Neuronal stem cell (in vitro differentiated cells): ENCODE results near the gene PTGES3.

Experiments
- DNase-seq: peaks from one replicate; pipeline ENCODE4 v3.0.0-alpha.2; 2013; ENCODE audit warnings: low spot score
- H2AFZ ChIP-seq: one replicate; pipeline ENCODE4 v1.6.1; 2013; ENCODE audit warnings: mild to moderate bottlenecking, low read length, inconsistent platforms
- H2AK5ac ChIP-seq: 2 replicates; pipeline ENCODE4 v1.6.1; 2013; ENCODE audit warnings: low read depth, mild to moderate bottlenecking, inconsistent platforms, low read length, moderate library complexity, mixed read lengths
- H2BK120ac ChIP-seq: 2 replicates; pipeline ENCODE4 v1.6.1; 2013; ENCODE audit warnings: low read depth, mild to moderate bottlenecking, inconsistent platforms, low read length, moderate library complexity, mixed read lengths
- H2BK12ac ChIP-seq: one replicate; pipeline ENCODE4 v1.6.1; 2013; ENCODE audit warnings: low read length, inconsistent platforms
- H2BK15ac ChIP-seq: 2 replicates; pipeline ENCODE4 v1.6.1; 2013; ENCODE audit warnings: mild to moderate bottlenecking, low read length, inconsistent platforms, mixed read lengths
- H2BK5ac ChIP-seq: one replicate; pipeline ENCODE4 v1.6.1; 2013; ENCODE audit warnings: inconsistent platforms, mild to moderate bottlenecking, low read length, moderate library complexity
- H3K14ac ChIP-seq: one replicate; pipeline ENCODE4 v1.6.1; 2013; ENCODE audit warnings: low read length, inconsistent platforms
- H3K18ac ChIP-seq: 2 replicates; pipeline ENCODE4 v1.6.1; 2013; ENCODE audit warnings: low read length, inconsistent platforms
- H3K23ac ChIP-seq: 2 replicates; pipeline ENCODE4 v1.6.1; 2013; ENCODE audit warnings: low read depth, mild to moderate bottlenecking, mixed read lengths, low read length, inconsistent platforms; ENCODE audit not compliant: poor library complexity
- H3K27ac ChIP-seq: replicated peaks from 3 replicates; pipeline ENCODE4 v1.5.1; 2013; ENCODE audit warnings: low read length, inconsistent platforms
- H3K27me3 ChIP-seq, 3 experiments: 2 replicates each; pipeline ENCODE4 v1.6.1; 2013; ENCODE audit warnings: low read length in 3 of 3, mild to moderate bottlenecking in 2 of 3, inconsistent platforms in 1 of 3, low read depth in 1 of 3, mixed read lengths in 1 of 3, moderate library complexity in 1 of 3; ENCODE audit not compliant: control insufficient read depth in 3 of 3, insufficient read depth in 3 of 3
- H3K36me3 ChIP-seq, 2 donors: replicated peaks in 1 of 2; 2 replicates each; pipeline ENCODE4 v1.6.1; 2013; ENCODE audit warnings: low read length in 2 of 2; ENCODE audit not compliant: control insufficient read depth in 2 of 2, insufficient read depth in 2 of 2
- H3K4ac ChIP-seq: 2 replicates; pipeline ENCODE4 v1.6.1; 2013; ENCODE audit warnings: inconsistent platforms, mild to moderate bottlenecking, low read length, moderate library complexity
- H3K4me1 ChIP-seq, 2 donors: 1 replicate in 1 of 2; 2 replicates in 1 of 2; pipeline ENCODE4 v1.6.1; 2013; ENCODE audit warnings: low read length in 2 of 2, low read depth in 1 of 2; ENCODE audit not compliant: control insufficient read depth in 2 of 2, insufficient read depth in 1 of 2
- H3K4me2 ChIP-seq: one replicate; pipeline ENCODE4 v1.6.1; 2013; ENCODE audit warnings: mild to moderate bottlenecking, low read length, inconsistent platforms; ENCODE audit not compliant: insufficient read depth, poor library complexity, severe bottlenecking
- H3K4me3 ChIP-seq, 2 donors: 2 replicates each; pipeline ENCODE4 v1.5.1; 2013; ENCODE audit warnings: low read length in 2 of 2, mild to moderate bottlenecking in 2 of 2, inconsistent platforms in 1 of 2, moderate library complexity in 1 of 2
- H3K79me1 ChIP-seq: one replicate; pipeline ENCODE4 v1.6.1; 2013; ENCODE audit warnings: low read depth, mild to moderate bottlenecking, inconsistent platforms, low read length, moderate library complexity
- H3K9ac ChIP-seq: one replicate; pipeline ENCODE4 v1.6.1; 2013; ENCODE audit warnings: mild to moderate bottlenecking, low read depth, low read length, inconsistent platforms; ENCODE audit not compliant: poor library complexity
- H3K9me3 ChIP-seq, 2 donors: replicated peaks in 1 of 2; 2 replicates each; pipeline versions ENCODE3 to v1.6.1; 2013; ENCODE audit warnings: low read length in 2 of 2, mild to moderate bottlenecking in 2 of 2, inconsistent platforms in 1 of 2, low read depth in 1 of 2, mixed read lengths in 1 of 2, moderate library complexity in 1 of 2; ENCODE audit not compliant: control insufficient read depth in 2 of 2, insufficient read depth in 1 of 2
- H4K8ac ChIP-seq: one replicate; pipeline ENCODE4 v1.6.1; 2013; ENCODE audit warnings: low read depth, mild to moderate bottlenecking, inconsistent platforms, low read length, moderate library complexity
- H4K91ac ChIP-seq: one replicate; pipeline ENCODE4 v1.6.1; 2013; ENCODE audit warnings: low read length, low read depth, mild to moderate bottlenecking, inconsistent platforms; ENCODE audit not compliant: poor library complexity
- WGBS, 2 donors: extraction: QIAGEN DNeasy Blood & Tissue Kit; methylation state at CpG; one replicate each; pipeline ENCODE4 v1.1.7; 2013; ENCODE audit warnings: missing lambda C conversion rate in 2 of 2, mixed read lengths in 1 of 2; ENCODE audit not compliant: insufficient read length in 2 of 2, insufficient replicate concordance in 1 of 2; ENCODE audit errors: extremely low coverage in 2 of 2; 5-methylcytosine and 5-hydroxymethylcytosine counted together

The PTGES3 gene

DNA sequence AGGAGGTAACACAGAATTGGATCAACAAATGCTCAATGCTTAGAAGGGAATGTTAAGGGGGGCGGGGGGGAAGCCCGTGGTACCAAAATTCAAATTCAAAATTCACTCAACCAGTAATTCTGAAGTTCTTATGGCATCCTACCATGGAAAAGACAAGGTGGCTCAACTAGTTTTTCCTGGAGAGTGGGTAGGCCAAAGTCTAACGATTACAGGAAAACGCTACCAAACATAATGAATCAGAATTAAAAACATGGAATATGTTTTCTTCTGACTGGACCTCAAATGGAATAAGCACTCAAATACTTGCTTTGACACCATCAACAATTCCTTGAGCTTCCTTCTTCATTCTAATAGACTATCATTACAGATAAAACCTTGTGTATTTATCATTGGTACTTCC is 34.7 kb upstream of the PTGES3 start:
- Histone ChIP-seq H3K23ac (no peak overlapping the region), H2AK5ac (no peak overlapping the region), H2BK15ac (no peak overlapping the region), H3K18ac (no peak overlapping the region), H3K27ac (no peak overlapping the region), H4K8ac (no peak overlapping the region), H4K91ac (no peak overlapping the region), H2AFZ (no peak overlapping the region), H3K36me3 (peaks cover 26 to 67% of the 10 kb centered on the region in 2 donors), H2BK12ac (no peak overlapping the region), H3K9ac (no peak overlapping the region), H2BK120ac (no peak overlapping the region), H3K4me2 (no peak overlapping the region), H2BK5ac (no peak overlapping the region), H3K4me1 (peaks cover 14 to 20% of the 10 kb centered on the region in 2 donors), H3K79me1 (peaks cover 4% of the 10 kb centered on the region), H3K14ac (no peak overlapping the region), H3K9me3 (no peaks in the 10 kb centered on the region), H3K4me3 (peak overlapping the region in 1 of 2 donors; percentile 82), H3K4ac (no peak overlapping the region), H3K27me3 (no peaks in the 10 kb centered on the region)
- no CpG with 5 or more reads among the region's 4 CpGs for WGBS, 2 donors
- no peak for DNase-seq

DNA sequence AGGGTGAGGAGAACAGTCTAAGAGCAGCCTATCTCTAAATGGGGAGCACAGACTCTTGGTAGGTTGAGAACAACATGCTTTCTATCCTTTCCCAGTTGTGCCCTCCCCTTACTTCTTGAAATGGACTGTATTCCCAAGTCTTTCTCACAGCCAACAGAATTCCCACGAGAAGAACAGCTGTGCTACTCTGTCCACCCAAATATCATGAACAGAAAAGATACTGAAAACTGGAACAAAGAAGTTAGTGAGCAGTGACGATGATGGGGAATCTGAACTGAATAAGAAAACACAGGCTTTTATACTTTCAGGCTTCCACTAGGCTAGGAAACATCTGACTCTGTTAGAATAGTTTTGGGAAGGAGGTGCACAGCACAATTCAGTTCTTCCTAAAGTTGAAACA is 33.6 kb upstream of the PTGES3 start:
- no peak for DNase-seq
- no peak overlapping the region for H3K27ac ChIP-seq

DNA sequence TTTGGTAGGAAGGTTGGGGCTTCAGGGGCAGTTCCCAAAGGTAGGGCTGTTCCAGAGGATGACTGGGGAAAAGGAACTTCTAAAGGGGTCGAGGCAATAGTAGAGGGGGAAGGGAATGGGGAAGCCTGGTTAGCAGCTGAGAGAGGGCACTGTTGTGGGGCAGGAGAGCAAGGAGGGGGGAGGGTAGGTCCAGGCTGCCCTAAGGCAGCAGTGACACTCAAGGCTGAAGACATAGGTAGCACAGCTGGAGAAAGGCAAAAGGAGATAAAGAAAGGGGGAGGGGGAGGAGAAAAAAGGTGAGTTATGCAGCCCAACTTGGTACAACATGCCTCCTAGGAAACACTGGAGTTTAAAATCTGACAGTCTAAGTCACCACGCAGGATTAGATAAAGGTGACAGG is 33.1 kb upstream of the PTGES3 start:
- Histone ChIP-seq H3K36me3 (peaks cover 30 to 68% of the 10 kb centered on the region in 2 donors), H3K4me3 (no peak overlapping the region), H3K27ac (no peak overlapping the region), H3K14ac (no peak overlapping the region), H3K4ac (no peak overlapping the region), H2AFZ (no peak overlapping the region), H2BK5ac (no peak overlapping the region), H3K9me3 (no peaks in the 10 kb centered on the region), H2AK5ac (no peak overlapping the region), H3K9ac (no peak overlapping the region), H3K79me1 (peaks cover 2% of the 10 kb centered on the region), H3K4me2 (no peak overlapping the region), H3K23ac (no peak overlapping the region), H3K4me1 (peaks cover 14 to 20% of the 10 kb centered on the region in 2 donors), H2BK15ac (no peak overlapping the region), H4K91ac (no peak overlapping the region), H3K18ac (no peak overlapping the region), H2BK120ac (no peak overlapping the region), H4K8ac (no peak overlapping the region), H2BK12ac (no peak overlapping the region), H3K27me3 (no peaks in the 10 kb centered on the region)
- no CpG with 5 or more reads among the region's 2 CpGs for WGBS, 2 donors
- DNase-seq: no peak

More for the DNA sequence above, 33.6 kb upstream of the PTGES3 start:
- Histone ChIP-seq H2AK5ac (no peak overlapping the region), H3K23ac (no peak overlapping the region), H3K9me3 (no peaks in the 10 kb centered on the region), H3K79me1 (peaks cover 4% of the 10 kb centered on the region), H3K14ac (no peak overlapping the region), H3K36me3 (peaks cover 28 to 64% of the 10 kb centered on the region in 2 donors), H2BK12ac (no peak overlapping the region), H3K27me3 (no peaks in the 10 kb centered on the region), H2BK120ac (no peak overlapping the region), H2BK5ac (no peak overlapping the region), H2BK15ac (no peak overlapping the region), H3K18ac (no peak overlapping the region), H3K4me3 (no peak overlapping the region), H2AFZ (no peak overlapping the region), H4K91ac (no peak overlapping the region), H3K4me2 (no peak overlapping the region), H3K9ac (no peak overlapping the region), H4K8ac (no peak overlapping the region), H3K4me1 (peaks cover 14 to 20% of the 10 kb centered on the region in 2 donors), H3K4ac (no peak overlapping the region)
- no CpG with 5 or more reads among the region's 2 CpGs for WGBS, 2 donors

DNA sequence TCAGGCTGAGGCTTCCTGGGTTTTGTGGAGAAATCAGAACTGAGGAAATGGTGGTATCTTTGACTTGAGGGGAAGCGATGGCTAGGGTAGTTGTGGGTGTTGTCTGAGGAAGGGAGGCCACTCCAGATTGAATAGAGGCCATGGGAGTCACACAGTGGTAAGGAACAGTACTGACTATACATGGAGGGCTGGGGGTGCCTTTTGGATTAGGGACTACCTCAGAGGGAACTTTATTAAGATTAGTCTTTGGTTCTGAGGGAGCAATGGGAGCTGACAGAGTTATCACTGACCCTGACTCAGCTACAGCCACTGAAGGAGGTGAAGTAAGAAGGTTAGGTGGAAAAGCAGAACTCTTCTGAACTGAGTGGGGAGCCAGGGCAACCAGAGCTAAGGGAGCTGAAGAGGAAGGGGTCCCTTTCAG is 32.7 kb upstream of the PTGES3 start:
- H2BK12ac ChIP-seq: no peak overlapping the region
- no peaks in the 10 kb centered on the region for H3K9me3 ChIP-seq
- H2BK5ac ChIP-seq: no peak overlapping the region
- H3K14ac ChIP-seq: no peak overlapping the region
- H3K79me1 ChIP-seq: peaks cover 2% of the 10 kb centered on the region
- H2BK120ac ChIP-seq: no peak overlapping the region
- H3K4me1 ChIP-seq: peaks cover 14 to 20% of the 10 kb centered on the region in 2 donors
- no peak overlapping the region for H3K4ac ChIP-seq
- H3K36me3 ChIP-seq: peaks cover 34 to 73% of the 10 kb centered on the region in 2 donors
- H3K27ac ChIP-seq: no peak overlapping the region
- H3K27me3 ChIP-seq: no peaks in the 10 kb centered on the region
- no peak overlapping the region for H4K91ac ChIP-seq
- no peak overlapping the region for H3K4me2 ChIP-seq
- no peak for DNase-seq
- no peak overlapping the region for H3K4me3 ChIP-seq
- no peak overlapping the region for H2AFZ ChIP-seq
- H3K9ac ChIP-seq: no peak overlapping the region
- no peak overlapping the region for H3K23ac ChIP-seq
- no peak overlapping the region for H3K18ac ChIP-seq
- no CpG with 5 or more reads among the region's 1 CpG for WGBS, 2 donors
- no peak overlapping the region for H2AK5ac ChIP-seq
- H2BK15ac ChIP-seq: no peak overlapping the region
- H4K8ac ChIP-seq: no peak overlapping the region
